Coronary artery (tissue), 2 donors: ENCODE measurements around the gene DLX6.
A peak's percentile ranks its signal among the peaks of the same experiment; 100 is the strongest.

ENCODE experiments used
- DNase-seq: peaks from one replicate; pipeline ENCODE4 v3.0.0-alpha.2; 2017; ENCODE audit warnings: low spot score
- H3K27ac ChIP-seq, 2 donors: fragments of 200-600 bp; sonication (generic); one replicate each; pipeline ENCODE4 v1.5.1; 2016 to 2019
- H3K4me3 ChIP-seq: fragments of 200-600 bp; sonication (generic); 2 replicates; pipeline ENCODE4 v1.5.1; 2016; ENCODE audit warnings: mild to moderate bottlenecking, moderate library complexity
- TF ChIP-seq, protein P1 (sequence below): fragments of 200-600 bp; sonication (generic); IDR thresholded peaks from one replicate; pipeline ENCODE4 v1.5.1; 2019; ENCODE audit warnings: antibody characterized with exemption

DLX6 gene

DNA sequence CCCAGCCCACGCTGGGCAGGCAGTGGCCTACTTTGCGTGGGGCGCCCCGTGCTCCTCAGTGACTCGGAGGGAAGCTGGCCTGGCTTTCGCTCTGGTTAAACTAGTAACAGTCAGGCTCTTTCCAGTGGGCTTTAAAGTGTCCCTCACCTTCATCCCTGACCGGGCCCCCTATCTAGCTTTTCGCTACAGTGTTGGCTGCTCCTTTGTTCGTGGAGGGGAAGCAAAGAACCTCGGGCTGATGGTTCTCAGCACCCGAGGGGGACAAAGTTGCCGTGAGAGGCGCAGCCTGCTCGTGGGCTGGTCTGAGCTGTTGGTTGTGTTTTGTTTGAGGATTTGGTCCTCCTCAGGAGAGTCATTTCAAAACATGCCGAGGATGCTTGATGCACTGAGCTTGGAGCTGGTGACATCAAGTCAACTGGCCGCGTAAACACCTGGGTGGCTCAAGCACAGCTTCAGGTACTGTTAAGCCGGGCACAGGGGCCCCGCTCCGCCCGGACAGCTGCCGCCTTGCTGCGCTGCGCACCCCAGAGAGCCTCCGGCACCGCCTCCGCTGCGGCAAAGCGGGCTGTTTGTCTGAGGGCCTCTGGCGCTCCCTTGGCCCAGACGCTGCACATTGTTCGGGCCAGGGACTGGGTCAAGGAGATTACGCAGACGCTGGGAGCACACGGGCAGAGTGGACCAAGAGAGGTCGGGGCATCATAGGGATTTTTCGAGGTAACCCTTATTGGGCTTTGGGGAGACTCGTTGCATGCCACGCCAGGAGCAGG lies 1.6 kb downstream of the DLX6 start:
- TF ChIP-seq, protein P1, sequence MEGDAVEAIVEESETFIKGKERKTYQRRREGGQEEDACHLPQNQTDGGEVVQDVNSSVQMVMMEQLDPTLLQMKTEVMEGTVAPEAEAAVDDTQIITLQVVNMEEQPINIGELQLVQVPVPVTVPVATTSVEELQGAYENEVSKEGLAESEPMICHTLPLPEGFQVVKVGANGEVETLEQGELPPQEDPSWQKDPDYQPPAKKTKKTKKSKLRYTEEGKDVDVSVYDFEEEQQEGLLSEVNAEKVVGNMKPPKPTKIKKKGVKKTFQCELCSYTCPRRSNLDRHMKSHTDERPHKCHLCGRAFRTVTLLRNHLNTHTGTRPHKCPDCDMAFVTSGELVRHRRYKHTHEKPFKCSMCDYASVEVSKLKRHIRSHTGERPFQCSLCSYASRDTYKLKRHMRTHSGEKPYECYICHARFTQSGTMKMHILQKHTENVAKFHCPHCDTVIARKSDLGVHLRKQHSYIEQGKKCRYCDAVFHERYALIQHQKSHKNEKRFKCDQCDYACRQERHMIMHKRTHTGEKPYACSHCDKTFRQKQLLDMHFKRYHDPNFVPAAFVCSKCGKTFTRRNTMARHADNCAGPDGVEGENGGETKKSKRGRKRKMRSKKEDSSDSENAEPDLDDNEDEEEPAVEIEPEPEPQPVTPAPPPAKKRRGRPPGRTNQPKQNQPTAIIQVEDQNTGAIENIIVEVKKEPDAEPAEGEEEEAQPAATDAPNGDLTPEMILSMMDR = no peak
- H3K27ac ChIP-seq = no peak overlapping the region
- no peak for DNase-seq
- peak overlapping the region; percentile 66 for H3K4me3 ChIP-seq

DNA sequence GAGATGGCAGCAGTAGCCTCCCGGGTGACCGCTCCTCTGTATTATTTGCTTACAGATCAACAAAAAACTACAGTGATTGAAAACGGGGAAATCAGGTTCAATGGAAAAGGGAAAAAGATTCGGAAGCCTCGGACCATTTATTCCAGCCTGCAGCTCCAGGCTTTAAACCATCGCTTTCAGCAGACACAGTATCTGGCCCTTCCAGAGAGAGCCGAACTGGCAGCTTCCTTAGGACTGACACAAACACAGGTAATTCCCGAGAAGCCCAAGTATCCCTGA lies 2.2 kb downstream of the DLX6 start:
- no peak overlapping the region for H3K4me3 ChIP-seq
- no peak overlapping the region for H3K27ac ChIP-seq

GRCh38 chr7:97008275-97008917 lies 3.0 kb downstream of the DLX6 start:
- TF ChIP-seq, protein P1 = no peak
- no peak overlapping the region for H3K27ac ChIP-seq
- DNase-seq = no peak
- no peak overlapping the region for H3K4me3 ChIP-seq

More for the DNA sequence above, 2.2 kb downstream of the DLX6 start:
- no peak for DNase-seq
- TF ChIP-seq, protein P1 = no peak

DNA sequence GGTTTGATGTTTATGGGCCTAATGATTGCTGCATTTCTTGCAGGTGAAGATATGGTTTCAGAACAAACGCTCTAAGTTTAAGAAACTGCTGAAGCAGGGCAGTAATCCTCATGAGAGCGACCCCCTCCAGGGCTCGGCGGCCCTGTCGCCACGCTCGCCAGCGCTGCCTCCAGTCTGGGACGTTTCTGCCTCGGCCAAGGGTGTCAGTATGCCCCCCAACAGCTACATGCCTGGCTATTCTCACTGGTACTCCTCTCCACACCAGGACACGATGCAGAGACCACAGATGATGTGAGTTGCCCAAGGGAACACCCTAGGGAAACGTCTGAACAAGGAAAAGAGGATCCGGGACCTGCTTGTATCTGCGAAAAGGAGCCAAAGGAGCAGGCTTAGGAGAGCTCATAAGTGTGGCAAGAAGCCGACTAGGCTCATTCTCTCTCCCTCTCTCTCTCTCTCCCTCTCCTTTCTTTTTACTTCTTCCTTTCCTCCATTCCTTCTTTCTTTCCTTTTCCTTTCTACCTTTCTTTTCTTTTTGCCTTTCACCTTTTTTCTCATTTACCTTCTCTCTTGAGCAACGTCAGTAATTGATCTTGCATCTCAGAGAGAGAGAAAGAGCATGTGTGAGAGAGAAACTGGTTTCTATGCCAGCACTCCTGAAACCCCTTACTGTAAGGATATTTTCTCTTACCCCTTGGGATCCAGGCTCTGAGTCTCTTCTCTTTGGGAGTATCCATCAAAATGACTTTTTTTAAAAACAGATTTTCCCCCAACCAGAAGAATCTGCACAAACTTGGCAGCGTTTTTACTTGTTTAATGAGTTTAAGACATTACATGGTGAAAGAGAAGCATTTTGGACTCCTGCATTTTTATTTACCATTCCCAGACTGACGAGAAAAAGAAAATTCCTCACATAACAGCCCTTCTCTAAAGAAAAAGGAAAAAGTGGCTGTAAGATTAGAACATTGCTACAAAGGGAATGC lies 4.7 kb downstream of the DLX6 start:
- TF ChIP-seq, protein P1 = no peak
- Histone ChIP-seq H3K27ac (no peak overlapping the region), H3K4me3 (no peak overlapping the region)
- DNase-seq = no peak

DNA sequence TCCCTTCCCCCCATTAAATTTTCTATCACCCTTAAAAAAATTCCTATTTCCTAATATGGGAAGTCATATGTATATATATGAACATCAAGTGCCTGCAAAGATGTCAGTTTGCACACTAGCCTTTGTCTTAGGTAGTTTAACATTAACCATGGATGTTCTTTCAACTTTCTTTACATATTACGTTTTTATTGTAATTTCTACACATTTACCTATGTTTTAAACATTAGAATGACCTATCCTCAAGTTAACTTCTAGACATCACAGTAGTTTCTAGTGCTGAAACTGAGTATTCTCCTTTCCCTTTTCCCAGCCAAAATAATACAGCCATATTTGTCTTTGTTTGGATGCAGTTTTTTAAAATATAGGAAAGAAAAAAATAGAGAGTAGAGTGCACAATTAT lies 5.8 kb downstream of the DLX6 start:
- Histone ChIP-seq H3K27ac (no peak overlapping the region), H3K4me3 (no peak overlapping the region)
- TF ChIP-seq, protein P1 = no peak
- no peak for DNase-seq

DNA sequence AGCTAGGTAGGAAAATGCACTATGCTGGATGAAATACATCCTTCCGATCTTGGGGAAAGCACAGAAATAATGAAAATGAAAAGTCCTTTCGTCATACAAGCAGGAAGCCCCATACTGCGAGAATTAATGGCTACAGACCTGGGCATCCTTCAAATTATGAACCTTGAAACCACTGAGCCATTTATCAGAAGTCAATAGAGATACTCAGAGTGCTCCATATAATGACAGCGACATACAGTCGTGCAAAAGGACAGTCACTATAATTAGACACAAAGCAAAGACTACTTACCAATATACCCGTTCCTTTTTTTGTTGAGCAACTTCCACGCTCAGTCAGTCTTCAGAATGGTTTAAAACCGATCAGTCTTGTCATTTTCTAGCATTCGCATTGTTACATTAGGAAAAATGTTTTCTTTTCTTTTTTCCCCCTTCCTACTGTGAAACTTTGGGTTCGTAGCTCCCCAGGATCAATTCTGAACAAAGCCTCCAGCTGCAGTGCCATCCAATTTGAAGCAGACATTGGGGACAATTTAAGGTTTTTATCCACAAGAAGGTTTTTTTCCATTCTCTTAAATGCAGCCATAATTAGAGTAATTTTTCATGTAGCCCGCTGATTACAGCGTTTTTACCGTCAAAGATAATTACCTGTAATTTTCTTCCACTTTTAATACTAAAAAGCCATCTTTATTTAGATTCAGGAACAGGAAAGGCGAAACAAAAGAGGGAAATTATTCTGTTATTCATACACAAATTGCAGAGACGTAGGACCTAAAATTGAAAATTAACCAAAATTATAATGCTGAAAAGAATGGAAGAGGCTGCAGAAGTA lies 6.4 kb downstream of the DLX6 start:
- H3K4me3 ChIP-seq = no peak overlapping the region

More for the DNA sequence above, 6.4 kb downstream of the DLX6 start:
- H3K27ac ChIP-seq = no peak overlapping the region
- no peak for DNase-seq
- TF ChIP-seq, protein P1 = no peak
